Suprapubic skin (tissue), 4 donors: ENCODE results near the gene NETO2.

Experiments used
- POLR2A ChIP-seq, 2 donors: fragments of 450-650 bp; IDR thresholded peaks; one replicate each; pipeline ENCODE4 v1.6.1; 2017; ENCODE audit warnings: antibody characterized with exemption in 2 of 2, mild to moderate bottlenecking in 2 of 2, moderate library complexity in 2 of 2
- POLR2AphosphoS5 ChIP-seq, 3 donors: sonication (generic); formaldehyde crosslinking; IDR thresholded peaks; one replicate each; pipeline ENCODE4 v1.6.1; 2017; ENCODE audit warnings: antibody characterized with exemption in 3 of 3
- TF ChIP-seq, protein P1 (sequence below), 2 donors: fragments of 200-600 bp in 1 of 2; fragments of 450-650 bp in 1 of 2; sonication (generic) in 1 of 2; IDR thresholded peaks; one replicate each; pipeline ENCODE4 v1.5.1; 2016 to 2019; ENCODE audit warnings: antibody characterized with exemption in 2 of 2, mild to moderate bottlenecking in 1 of 2, moderate library complexity in 1 of 2

DNA sequence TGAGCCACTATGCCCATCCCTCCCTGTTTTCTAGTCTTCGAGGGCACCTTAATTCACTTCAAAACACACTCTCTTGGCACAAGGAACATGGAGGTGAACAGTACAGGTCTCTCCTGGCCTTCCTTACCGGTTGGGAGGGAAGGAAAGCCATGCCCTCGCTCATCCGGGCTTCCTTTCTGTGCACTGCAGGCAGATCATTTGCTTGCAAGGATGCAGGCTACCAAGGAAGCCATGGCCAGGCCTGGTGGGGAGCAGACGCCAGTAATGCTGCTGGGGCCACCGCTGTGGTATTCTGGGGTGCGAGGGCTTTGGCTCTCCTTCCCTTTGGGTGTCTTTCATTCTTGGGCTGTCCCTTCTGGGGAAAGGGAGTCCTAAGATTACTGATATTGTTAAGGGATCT is 89.4 kb downstream of the NETO2 start:
- TF ChIP-seq, protein P1, sequence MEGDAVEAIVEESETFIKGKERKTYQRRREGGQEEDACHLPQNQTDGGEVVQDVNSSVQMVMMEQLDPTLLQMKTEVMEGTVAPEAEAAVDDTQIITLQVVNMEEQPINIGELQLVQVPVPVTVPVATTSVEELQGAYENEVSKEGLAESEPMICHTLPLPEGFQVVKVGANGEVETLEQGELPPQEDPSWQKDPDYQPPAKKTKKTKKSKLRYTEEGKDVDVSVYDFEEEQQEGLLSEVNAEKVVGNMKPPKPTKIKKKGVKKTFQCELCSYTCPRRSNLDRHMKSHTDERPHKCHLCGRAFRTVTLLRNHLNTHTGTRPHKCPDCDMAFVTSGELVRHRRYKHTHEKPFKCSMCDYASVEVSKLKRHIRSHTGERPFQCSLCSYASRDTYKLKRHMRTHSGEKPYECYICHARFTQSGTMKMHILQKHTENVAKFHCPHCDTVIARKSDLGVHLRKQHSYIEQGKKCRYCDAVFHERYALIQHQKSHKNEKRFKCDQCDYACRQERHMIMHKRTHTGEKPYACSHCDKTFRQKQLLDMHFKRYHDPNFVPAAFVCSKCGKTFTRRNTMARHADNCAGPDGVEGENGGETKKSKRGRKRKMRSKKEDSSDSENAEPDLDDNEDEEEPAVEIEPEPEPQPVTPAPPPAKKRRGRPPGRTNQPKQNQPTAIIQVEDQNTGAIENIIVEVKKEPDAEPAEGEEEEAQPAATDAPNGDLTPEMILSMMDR (IDR thresholded peaks at IDR 0.05): no peak
- no peak for TF ChIP-seq POLR2A (IDR thresholded peaks at IDR 0.05)
- TF ChIP-seq POLR2AphosphoS5 (IDR thresholded peaks at IDR 0.05): no peak
